ENCODE measurements around the gene KCNK1.

DNA sequence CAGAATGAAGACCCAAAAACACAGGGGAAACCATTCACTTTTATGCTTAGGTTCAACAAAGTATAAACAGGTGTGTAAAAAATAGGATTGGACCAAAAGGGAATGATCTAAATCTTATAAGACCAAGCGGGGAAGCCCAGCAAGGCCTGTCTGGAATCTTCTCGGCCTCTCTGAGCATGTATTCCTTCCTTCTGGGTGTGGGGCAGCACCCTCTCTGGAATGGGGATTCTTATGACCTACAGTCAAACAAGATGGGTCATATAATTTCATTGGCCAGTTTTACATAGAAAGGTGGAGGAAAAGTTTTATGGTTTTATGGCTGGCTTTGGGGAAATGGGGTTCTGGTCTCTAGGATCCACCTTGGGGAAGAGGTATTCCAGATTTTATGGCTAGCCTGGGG lies 11.2 kb downstream of the KCNK1 start:
- TF ChIP-seq, protein P1, sequence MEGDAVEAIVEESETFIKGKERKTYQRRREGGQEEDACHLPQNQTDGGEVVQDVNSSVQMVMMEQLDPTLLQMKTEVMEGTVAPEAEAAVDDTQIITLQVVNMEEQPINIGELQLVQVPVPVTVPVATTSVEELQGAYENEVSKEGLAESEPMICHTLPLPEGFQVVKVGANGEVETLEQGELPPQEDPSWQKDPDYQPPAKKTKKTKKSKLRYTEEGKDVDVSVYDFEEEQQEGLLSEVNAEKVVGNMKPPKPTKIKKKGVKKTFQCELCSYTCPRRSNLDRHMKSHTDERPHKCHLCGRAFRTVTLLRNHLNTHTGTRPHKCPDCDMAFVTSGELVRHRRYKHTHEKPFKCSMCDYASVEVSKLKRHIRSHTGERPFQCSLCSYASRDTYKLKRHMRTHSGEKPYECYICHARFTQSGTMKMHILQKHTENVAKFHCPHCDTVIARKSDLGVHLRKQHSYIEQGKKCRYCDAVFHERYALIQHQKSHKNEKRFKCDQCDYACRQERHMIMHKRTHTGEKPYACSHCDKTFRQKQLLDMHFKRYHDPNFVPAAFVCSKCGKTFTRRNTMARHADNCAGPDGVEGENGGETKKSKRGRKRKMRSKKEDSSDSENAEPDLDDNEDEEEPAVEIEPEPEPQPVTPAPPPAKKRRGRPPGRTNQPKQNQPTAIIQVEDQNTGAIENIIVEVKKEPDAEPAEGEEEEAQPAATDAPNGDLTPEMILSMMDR (IDR thresholded peaks at IDR 0.05) = no peak
- TF ChIP-seq POLR2A (IDR thresholded peaks at IDR 0.05) (no peak), POLR2AphosphoS5 (IDR thresholded peaks at IDR 0.05) (no peak)
